OCI-LY7 (cell line): ENCODE measurements around the gene GRP. TPM values are rescaled to one million over a fixed set of nuclear protein-coding genes. Genes with fewer than 3 reads are reported as not detected.

Source experiments
- BruUV-seq: library from RNA; stranded (reverse); fragments of 400-500 nt; replicated peaks from 2 replicates; lab custom pipeline; 2021; lab: Mats Ljungman, UMichigan
- CTCF ChIA-PET: fragments of 300-600 bp; sonication (Branson Sonifier 250); formaldehyde crosslinking; loops from one replicate; lab custom pipeline; 2022; ENCODE audit warnings: antibody characterized with exemption; ENCODE audit not compliant: unreplicated experiment; lab: Charles Lee
- POLR2A ChIA-PET: fragments of 300-600 bp; sonication (Branson Sonifier 250); formaldehyde crosslinking; loops from one replicate; lab custom pipeline; 2022; ENCODE audit warnings: antibody characterized with exemption; lab: Charles Lee
- DNase-seq: peaks from one replicate; pipeline ENCODE4 v3.0.0-alpha.2; 2015; ENCODE audit warnings: low spot score
- H2AFZ ChIP-seq: fragments of 200-600 bp; sonication (generic), shearing (Covaris generic); 2 replicates; pipeline ENCODE4 v1.6.1; 2014; ENCODE audit warnings: mild to moderate bottlenecking, antibody characterized with exemption, low read length, moderate library complexity
- H3K27ac ChIP-seq: fragments of 200-600 bp; sonication (generic); 2 replicates; pipeline ENCODE4 v1.5.1; 2014; ENCODE audit warnings: mixed run types, low read depth, mild to moderate bottlenecking, moderate library complexity, low read length, inconsistent platforms; ENCODE audit not compliant: poor library complexity, severe bottlenecking
- H3K36me3 ChIP-seq: fragments of 200-600 bp; sonication (generic); 2 replicates; pipeline ENCODE4 v1.6.1; 2014; ENCODE audit warnings: mild to moderate bottlenecking, antibody characterized with exemption, low read length, moderate library complexity, mixed read lengths; ENCODE audit not compliant: insufficient read depth
- H3K4me1 ChIP-seq: fragments of 200-600 bp; sonication (generic); 2 replicates; pipeline ENCODE4 v1.5.1; 2014; ENCODE audit warnings: mild to moderate bottlenecking, low read length; ENCODE audit not compliant: insufficient read depth, poor library complexity, severe bottlenecking
- H3K4me2 ChIP-seq: fragments of 200-600 bp; sonication (generic); 2 replicates; pipeline ENCODE4 v1.6.1; 2014; ENCODE audit warnings: mild to moderate bottlenecking, low read length
- H3K4me3 ChIP-seq: fragments of 200-600 bp; sonication (generic); 2 replicates; pipeline ENCODE4 v1.5.1; 2014; ENCODE audit warnings: mild to moderate bottlenecking, low read depth, low read length; ENCODE audit not compliant: poor library complexity, severe bottlenecking
- H3K79me2 ChIP-seq: fragments of 200-600 bp; sonication (generic); 2 replicates; pipeline ENCODE4 v1.6.1; 2016; ENCODE audit warnings: low read depth, mild to moderate bottlenecking, low read length, moderate library complexity, mixed read lengths; ENCODE audit not compliant: insufficient read depth
- H3K9me2 ChIP-seq: fragments of 200-600 bp; sonication (generic); 2 replicates; pipeline ENCODE4 v1.6.1; 2016; ENCODE audit warnings: mild to moderate bottlenecking, low read length, mixed read lengths; ENCODE audit not compliant: insufficient read depth
- H3K9me3 ChIP-seq: fragments of 200-600 bp; sonication (generic); 2 replicates; pipeline ENCODE4 v1.6.1; 2014; ENCODE audit warnings: mild to moderate bottlenecking, mixed run types, low read length, mixed read lengths
- H4K20me1 ChIP-seq: fragments of 200-600 bp; sonication (generic); 2 replicates; pipeline ENCODE4 v1.6.1; 2014; ENCODE audit warnings: mild to moderate bottlenecking, antibody characterized with exemption, low read length, moderate library complexity, mixed read lengths; ENCODE audit not compliant: insufficient read depth
- EZH2phosphoT487 ChIP-seq: fragments of 200-600 bp; sonication (generic); IDR thresholded peaks from 2 replicates; pipeline ENCODE4 v1.6.1; 2018; ENCODE audit warnings: low read depth, borderline replicate concordance, mild to moderate bottlenecking, mixed run types, antibody characterized with exemption, low read length, moderate library complexity, mixed read lengths
- intact Hi-C: fragments of 100-400 bp; cut with micrococcal nuclease; formaldehyde crosslinking; loops from one replicate; pipeline ENCODE4 v1.10.0; 2022; ENCODE audit not compliant: unreplicated experiment
- total RNA-seq, 2 experiments: library from RNA; depleted of rRNA in 1 of 2; stranded (reverse); fragments of >200 nt in 1 of 2; shearing (Covaris generic) in 1 of 2; gene quantifications; 2 replicates each; pipeline ENCODE4 v1.2.3, GENCODE V29; 2014 to 2022
- TF ChIP-seq, protein P1 (sequence below): fragments of 200-600 bp; sonication (generic); conservative IDR thresholded peaks from 2 replicates; pipeline ENCODE4 v1.5.1; 2014; ENCODE audit warnings: mild to moderate bottlenecking, antibody characterized with exemption, low read length, moderate library complexity, mixed read lengths

The GRP gene
- total RNA-seq, 2 experiments from 2014 or later: not detected

- Histone ChIP-seq H3K4me3 (no peak overlapping the region), H3K9me2 (no peaks in the 10 kb centered on the region), H3K36me3 (no peaks in the 10 kb centered on the region), H4K20me1 (no peaks in the 10 kb centered on the region), H3K9me3 (no peaks in the 10 kb centered on the region), H2AFZ (no peak overlapping the region), H3K4me1 (no peaks in the 10 kb centered on the region), H3K79me2 (no peaks in the 10 kb centered on the region), H3K4me2 (no peak overlapping the region), H3K27ac (no peak overlapping the region)
- POLR2A ChIA-PET: no interaction called here
- CTCF ChIA-PET: no interaction called here
- no TSS peak for BruUV-seq
- no peak for DNase-seq
- TF ChIP-seq, protein P1, sequence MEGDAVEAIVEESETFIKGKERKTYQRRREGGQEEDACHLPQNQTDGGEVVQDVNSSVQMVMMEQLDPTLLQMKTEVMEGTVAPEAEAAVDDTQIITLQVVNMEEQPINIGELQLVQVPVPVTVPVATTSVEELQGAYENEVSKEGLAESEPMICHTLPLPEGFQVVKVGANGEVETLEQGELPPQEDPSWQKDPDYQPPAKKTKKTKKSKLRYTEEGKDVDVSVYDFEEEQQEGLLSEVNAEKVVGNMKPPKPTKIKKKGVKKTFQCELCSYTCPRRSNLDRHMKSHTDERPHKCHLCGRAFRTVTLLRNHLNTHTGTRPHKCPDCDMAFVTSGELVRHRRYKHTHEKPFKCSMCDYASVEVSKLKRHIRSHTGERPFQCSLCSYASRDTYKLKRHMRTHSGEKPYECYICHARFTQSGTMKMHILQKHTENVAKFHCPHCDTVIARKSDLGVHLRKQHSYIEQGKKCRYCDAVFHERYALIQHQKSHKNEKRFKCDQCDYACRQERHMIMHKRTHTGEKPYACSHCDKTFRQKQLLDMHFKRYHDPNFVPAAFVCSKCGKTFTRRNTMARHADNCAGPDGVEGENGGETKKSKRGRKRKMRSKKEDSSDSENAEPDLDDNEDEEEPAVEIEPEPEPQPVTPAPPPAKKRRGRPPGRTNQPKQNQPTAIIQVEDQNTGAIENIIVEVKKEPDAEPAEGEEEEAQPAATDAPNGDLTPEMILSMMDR: no peak
- no peak for TF ChIP-seq EZH2phosphoT487
- intact Hi-C loops: no loop called here
Observed at GRCh38 chr18:59189746-59190145, 30.2 kb upstream of the GRP start.

DNA sequence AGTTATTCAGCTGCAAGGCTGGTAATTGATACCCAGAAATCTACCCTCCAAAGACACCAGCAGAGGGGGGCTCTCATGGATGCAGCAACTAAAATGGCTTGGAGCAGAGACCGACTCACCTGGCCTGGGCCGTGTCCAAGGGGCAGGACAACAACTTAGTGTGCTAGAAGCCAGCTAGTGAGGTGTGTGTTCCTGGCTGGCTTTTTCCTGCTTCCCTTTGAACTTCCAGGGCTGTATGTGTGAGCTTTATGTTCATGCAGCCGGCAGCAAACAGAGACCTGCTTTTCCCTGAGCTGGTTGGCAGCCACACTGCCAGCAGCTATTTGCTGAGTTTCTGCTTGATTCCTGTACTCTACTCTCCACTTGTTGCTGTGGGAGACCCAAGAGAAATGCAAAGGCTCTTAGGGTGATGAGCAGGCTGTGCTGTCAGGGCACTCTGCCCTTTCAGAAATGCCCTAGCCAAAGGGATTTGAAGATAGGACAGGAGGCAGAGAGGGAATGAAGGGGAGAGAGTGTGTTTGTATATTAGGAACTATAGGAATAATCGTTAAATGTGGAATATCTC, 23.7 kb upstream of the GRP start:
- TF ChIP-seq EZH2phosphoT487: no peak
- TF ChIP-seq, protein P1: no peak
- no peak for DNase-seq
- POLR2A ChIA-PET: no interaction called here
- Histone ChIP-seq H3K4me2 (no peak overlapping the region), H3K4me3 (no peak overlapping the region), H2AFZ (no peak overlapping the region), H3K27ac (no peak overlapping the region), H4K20me1 (no peaks in the 10 kb centered on the region), H3K36me3 (no peaks in the 10 kb centered on the region), H3K9me3 (no peaks in the 10 kb centered on the region), H3K79me2 (no peaks in the 10 kb centered on the region), H3K9me2 (no peaks in the 10 kb centered on the region), H3K4me1 (no peaks in the 10 kb centered on the region)
- intact Hi-C loops: no loop called here
- CTCF ChIA-PET: no interaction called here
- no TSS peak for BruUV-seq

DNA sequence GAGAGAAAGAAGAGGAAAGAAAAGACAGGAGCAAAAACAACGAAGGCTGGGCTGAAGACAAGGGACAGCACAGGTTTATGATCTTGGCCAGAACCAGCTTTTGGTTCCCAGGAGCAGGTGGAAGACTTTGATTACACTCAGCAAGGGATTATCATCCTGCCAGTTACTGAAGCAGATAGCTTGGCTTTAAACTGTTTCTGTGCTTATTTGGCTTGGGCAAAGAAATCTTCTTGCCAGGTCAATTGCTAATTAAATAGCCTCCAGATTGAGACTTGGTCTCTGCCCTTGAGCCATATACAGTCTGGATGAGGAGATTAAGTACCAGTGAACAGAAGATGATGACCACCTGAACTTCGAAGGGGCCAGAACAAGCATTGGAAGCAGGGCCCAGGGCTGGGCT, 22.3 kb upstream of the GRP start:
- no peaks in the 10 kb centered on the region for H3K36me3 ChIP-seq
- intact Hi-C loops: no loop called here
- no peak overlapping the region for H3K4me3 ChIP-seq
- no peak overlapping the region for H3K27ac ChIP-seq
- no peaks in the 10 kb centered on the region for H3K79me2 ChIP-seq
- CTCF ChIA-PET: no interaction called here
- no peak for TF ChIP-seq EZH2phosphoT487
- TF ChIP-seq, protein P1: no peak
- H3K9me3 ChIP-seq: no peaks in the 10 kb centered on the region
- no peaks in the 10 kb centered on the region for H4K20me1 ChIP-seq
- no peaks in the 10 kb centered on the region for H3K9me2 ChIP-seq
- no peaks in the 10 kb centered on the region for H3K4me1 ChIP-seq
- no peak for DNase-seq
- H2AFZ ChIP-seq: no peak overlapping the region
- H3K4me2 ChIP-seq: no peak overlapping the region
- BruUV-seq: no TSS peak
- POLR2A ChIA-PET: interaction anchor here (0.6 kb wide), 1 partner anchor 726 kb away, joined by 3 read pairs; no protein-coding TSS in a partner anchor
